ENCODE results near the gene FZD1.

FZD1 gene

DNA sequence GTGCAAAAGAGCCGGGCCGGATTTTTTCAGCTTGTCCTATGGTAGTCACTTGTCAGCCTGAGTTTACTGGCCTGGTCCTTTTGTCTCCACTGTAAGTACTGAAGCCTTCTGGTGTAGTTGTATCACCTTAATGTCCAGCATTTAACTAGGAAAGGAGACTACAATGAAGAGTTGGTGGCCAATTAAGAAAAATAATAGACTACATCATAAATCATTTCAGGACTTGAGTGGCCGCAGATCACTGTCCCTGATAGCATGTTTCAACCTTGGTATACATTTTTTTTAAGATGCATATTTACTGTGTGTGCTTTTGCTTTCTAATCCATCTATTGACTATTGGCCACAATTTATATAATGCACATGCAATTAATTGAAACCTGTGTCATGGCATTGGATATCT lies 6.1 kb downstream of the FZD1 start:
- Histone ChIP-seq H3K9ac (ENCODE audit: low read length) (no peak overlapping the region), H3F3A (ENCODE audit: insufficient read depth) (peaks cover 3% of the 10 kb centered on the region; the same call in 1 of the 2 replicates), H4K20me1 (ENCODE audit: low read depth, low read length) (no peaks in the 10 kb centered on the region; the same call in 1 of the 2 replicates), H2AFZ (ENCODE audit: low read depth, low read length, severe bottlenecking) (no peak overlapping the region), H3K4me3 (ENCODE audit: insufficient read depth, low read length, poor library complexity, severe bottlenecking) (no peak overlapping the region), H3K9me2 (replicated peaks; ENCODE audit: insufficient read depth, low read length) (no peaks in the 10 kb centered on the region), H3K4me2 (ENCODE audit: low read depth, low read length, poor library complexity, severe bottlenecking) (no peak overlapping the region), H3K27me3 (ENCODE audit: low read length) (no peaks in the 10 kb centered on the region), H3K27ac (ENCODE audit: low read depth, low read length) (no peak overlapping the region), H3K9me3 (ENCODE audit: insufficient read depth, low read length) (no peaks in the 10 kb centered on the region), H3K79me2 (ENCODE audit: insufficient read depth, low read length) (no peaks in the 10 kb centered on the region), H3K36me3 (ENCODE audit: low read length) (no peaks in the 10 kb centered on the region)
- TF ChIP-seq, protein P1, sequence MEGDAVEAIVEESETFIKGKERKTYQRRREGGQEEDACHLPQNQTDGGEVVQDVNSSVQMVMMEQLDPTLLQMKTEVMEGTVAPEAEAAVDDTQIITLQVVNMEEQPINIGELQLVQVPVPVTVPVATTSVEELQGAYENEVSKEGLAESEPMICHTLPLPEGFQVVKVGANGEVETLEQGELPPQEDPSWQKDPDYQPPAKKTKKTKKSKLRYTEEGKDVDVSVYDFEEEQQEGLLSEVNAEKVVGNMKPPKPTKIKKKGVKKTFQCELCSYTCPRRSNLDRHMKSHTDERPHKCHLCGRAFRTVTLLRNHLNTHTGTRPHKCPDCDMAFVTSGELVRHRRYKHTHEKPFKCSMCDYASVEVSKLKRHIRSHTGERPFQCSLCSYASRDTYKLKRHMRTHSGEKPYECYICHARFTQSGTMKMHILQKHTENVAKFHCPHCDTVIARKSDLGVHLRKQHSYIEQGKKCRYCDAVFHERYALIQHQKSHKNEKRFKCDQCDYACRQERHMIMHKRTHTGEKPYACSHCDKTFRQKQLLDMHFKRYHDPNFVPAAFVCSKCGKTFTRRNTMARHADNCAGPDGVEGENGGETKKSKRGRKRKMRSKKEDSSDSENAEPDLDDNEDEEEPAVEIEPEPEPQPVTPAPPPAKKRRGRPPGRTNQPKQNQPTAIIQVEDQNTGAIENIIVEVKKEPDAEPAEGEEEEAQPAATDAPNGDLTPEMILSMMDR (IDR thresholded peaks at IDR 0.05; ENCODE audit: insufficient read depth, low read length, poor library complexity, severe bottlenecking): no peak
- TF ChIP-seq EZH2phosphoT487 (conservative IDR thresholded peaks at IDR 0.05; ENCODE audit: low read length): no peak

DNA sequence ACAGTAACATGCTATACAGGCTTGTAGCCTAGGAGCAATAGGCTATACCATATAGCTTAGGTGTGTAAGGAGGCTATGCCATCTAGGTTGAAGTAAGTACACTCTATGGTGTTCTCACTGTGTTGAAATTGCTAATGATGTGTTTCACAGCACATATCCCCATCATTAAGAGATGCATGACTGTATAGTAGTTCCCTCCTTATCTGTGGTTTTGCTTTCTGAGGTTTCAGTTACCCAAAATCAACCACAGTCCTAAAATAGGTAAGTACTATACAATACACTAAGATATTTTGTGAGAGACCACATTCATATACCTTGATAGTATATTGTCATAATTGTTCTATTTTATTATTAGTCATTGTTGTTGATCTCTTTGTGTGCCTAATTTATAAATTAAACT lies 12.7 kb downstream of the FZD1 start:
- no peak overlapping the region for H3K4me2 ChIP-seq (ENCODE audit: low read depth, low read length, poor library complexity, severe bottlenecking)

DNA sequence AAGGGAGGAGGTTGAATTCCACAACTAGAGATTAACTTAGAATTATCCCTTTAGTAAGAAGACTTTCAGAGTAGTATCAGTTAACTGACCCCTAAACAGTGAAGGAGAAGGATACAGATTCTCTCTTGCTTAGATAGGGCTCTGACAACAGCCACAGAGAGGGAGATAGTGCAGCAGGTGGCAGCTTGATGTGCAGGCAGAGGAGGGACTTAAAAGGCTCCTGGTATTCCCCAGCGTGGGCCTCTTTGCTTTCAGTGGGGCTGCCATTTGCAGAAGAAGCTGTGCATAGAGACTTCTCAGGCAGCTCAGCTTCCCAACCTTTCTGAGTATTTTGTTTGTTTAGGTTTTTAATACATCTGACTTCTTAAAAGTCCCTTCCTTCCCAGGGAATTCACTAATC lies 16.0 kb downstream of the FZD1 start:
- Histone ChIP-seq H3K27me3 (ENCODE audit: low read length) (no peaks in the 10 kb centered on the region), H3K27ac (ENCODE audit: low read depth, low read length) (no peak overlapping the region), H3K9me2 (replicated peaks; ENCODE audit: insufficient read depth, low read length) (no peaks in the 10 kb centered on the region), H3F3A (ENCODE audit: insufficient read depth) (no peaks in the 10 kb centered on the region), H3K4me2 (ENCODE audit: low read depth, low read length, poor library complexity, severe bottlenecking) (no peak overlapping the region), H4K20me1 (ENCODE audit: low read depth, low read length) (no peaks in the 10 kb centered on the region), H2AFZ (ENCODE audit: low read depth, low read length, severe bottlenecking) (no peak overlapping the region), H3K4me3 (ENCODE audit: insufficient read depth, low read length, poor library complexity, severe bottlenecking) (no peak overlapping the region), H3K9me3 (ENCODE audit: insufficient read depth, low read length) (no peaks in the 10 kb centered on the region), H3K79me2 (ENCODE audit: insufficient read depth, low read length) (no peaks in the 10 kb centered on the region), H3K9ac (ENCODE audit: low read length) (no peak overlapping the region), H3K36me3 (ENCODE audit: low read length) (no peaks in the 10 kb centered on the region)
- TF ChIP-seq EZH2phosphoT487 (conservative IDR thresholded peaks at IDR 0.05; ENCODE audit: low read length): no peak

More for the DNA sequence above, 12.7 kb downstream of the FZD1 start:
- no peaks in the 10 kb centered on the region for H3K9me2 ChIP-seq (replicated peaks; ENCODE audit: insufficient read depth, low read length)
- no peaks in the 10 kb centered on the region for H3K36me3 ChIP-seq (ENCODE audit: low read length)
- H3K9me3 ChIP-seq (ENCODE audit: insufficient read depth, low read length): no peaks in the 10 kb centered on the region
- no peaks in the 10 kb centered on the region for H3K27me3 ChIP-seq (ENCODE audit: low read length)
- TF ChIP-seq, protein P1 (IDR thresholded peaks at IDR 0.05; ENCODE audit: insufficient read depth, low read length, poor library complexity, severe bottlenecking): no peak
- no peak for TF ChIP-seq EZH2phosphoT487 (conservative IDR thresholded peaks at IDR 0.05; ENCODE audit: low read length)
- H3K9ac ChIP-seq (ENCODE audit: low read length): no peak overlapping the region
- H3K79me2 ChIP-seq (ENCODE audit: insufficient read depth, low read length): no peaks in the 10 kb centered on the region
- no peak overlapping the region for H3K27ac ChIP-seq (ENCODE audit: low read depth, low read length)
- no peaks in the 10 kb centered on the region for H4K20me1 ChIP-seq (ENCODE audit: low read depth, low read length)
- no peak overlapping the region for H2AFZ ChIP-seq (ENCODE audit: low read depth, low read length, severe bottlenecking)
- H3K4me3 ChIP-seq (ENCODE audit: insufficient read depth, low read length, poor library complexity, severe bottlenecking): no peak overlapping the region
- no peaks in the 10 kb centered on the region for H3F3A ChIP-seq (ENCODE audit: insufficient read depth)

DNA sequence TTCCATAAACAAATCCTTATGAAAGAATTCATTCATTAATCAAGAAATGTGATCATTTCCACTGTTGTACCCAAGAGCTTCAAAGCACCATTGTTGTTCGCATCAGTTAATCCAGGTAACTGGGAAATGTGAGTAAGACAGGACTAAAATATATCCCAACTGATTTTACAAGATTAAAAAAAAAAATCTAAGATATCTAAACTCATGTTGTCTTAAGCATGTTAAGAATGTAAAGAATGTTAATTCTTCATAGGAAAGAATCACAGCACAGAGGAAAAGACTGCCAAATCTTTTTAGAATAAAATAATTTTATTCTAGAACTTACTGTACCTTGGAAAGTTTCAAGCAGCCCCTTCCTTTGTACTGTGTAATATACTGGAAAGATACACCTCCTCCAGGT lies 16.4 kb downstream of the FZD1 start:
- TF ChIP-seq, protein P1 (IDR thresholded peaks at IDR 0.05; ENCODE audit: insufficient read depth, low read length, poor library complexity, severe bottlenecking): no peak
- no peak for TF ChIP-seq EZH2phosphoT487 (conservative IDR thresholded peaks at IDR 0.05; ENCODE audit: low read length)
- no peak overlapping the region for H3K27ac ChIP-seq (ENCODE audit: low read depth, low read length)
- H3K4me2 ChIP-seq (ENCODE audit: low read depth, low read length, poor library complexity, severe bottlenecking): no peak overlapping the region
- H3K9me2 ChIP-seq (replicated peaks; ENCODE audit: insufficient read depth, low read length): no peaks in the 10 kb centered on the region
- no peak overlapping the region for H3K9ac ChIP-seq (ENCODE audit: low read length)
- no peaks in the 10 kb centered on the region for H3F3A ChIP-seq (ENCODE audit: insufficient read depth)
- no peaks in the 10 kb centered on the region for H4K20me1 ChIP-seq (ENCODE audit: low read depth, low read length)
- no peaks in the 10 kb centered on the region for H3K9me3 ChIP-seq (ENCODE audit: insufficient read depth, low read length)
- no peak overlapping the region for H3K4me3 ChIP-seq (ENCODE audit: insufficient read depth, low read length, poor library complexity, severe bottlenecking)
- H2AFZ ChIP-seq (ENCODE audit: low read depth, low read length, severe bottlenecking): no peak overlapping the region
- H3K79me2 ChIP-seq (ENCODE audit: insufficient read depth, low read length): no peaks in the 10 kb centered on the region
- H3K27me3 ChIP-seq (ENCODE audit: low read length): no peaks in the 10 kb centered on the region
- no peaks in the 10 kb centered on the region for H3K36me3 ChIP-seq (ENCODE audit: low read length)

Data from SU-DHL-6 (cell line).